Measurements from ENCODE around the gene NOSIP.

NOSIP gene

DNA sequence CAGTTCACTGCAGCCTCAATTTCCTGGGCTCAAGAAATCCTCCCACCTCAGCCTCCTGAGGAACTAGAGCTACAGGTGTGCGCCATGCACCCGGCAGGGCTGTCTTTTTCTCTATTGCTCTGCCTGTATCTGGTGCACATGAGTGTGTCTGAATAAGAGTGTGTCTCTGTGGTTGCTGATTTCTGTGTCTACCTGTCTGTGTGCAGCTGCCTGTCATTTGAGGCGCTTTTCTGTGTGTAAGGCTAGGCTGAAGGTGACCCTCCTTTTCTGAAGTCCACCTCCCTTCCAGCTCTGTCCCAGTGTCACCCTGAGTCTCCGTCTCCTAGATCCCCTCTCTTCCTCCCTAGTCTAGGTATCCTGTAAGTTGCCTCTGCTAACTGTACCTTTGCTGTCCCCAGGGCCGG, 9.1 kb upstream of the NOSIP start:
- TF ChIP-seq, protein P1, sequence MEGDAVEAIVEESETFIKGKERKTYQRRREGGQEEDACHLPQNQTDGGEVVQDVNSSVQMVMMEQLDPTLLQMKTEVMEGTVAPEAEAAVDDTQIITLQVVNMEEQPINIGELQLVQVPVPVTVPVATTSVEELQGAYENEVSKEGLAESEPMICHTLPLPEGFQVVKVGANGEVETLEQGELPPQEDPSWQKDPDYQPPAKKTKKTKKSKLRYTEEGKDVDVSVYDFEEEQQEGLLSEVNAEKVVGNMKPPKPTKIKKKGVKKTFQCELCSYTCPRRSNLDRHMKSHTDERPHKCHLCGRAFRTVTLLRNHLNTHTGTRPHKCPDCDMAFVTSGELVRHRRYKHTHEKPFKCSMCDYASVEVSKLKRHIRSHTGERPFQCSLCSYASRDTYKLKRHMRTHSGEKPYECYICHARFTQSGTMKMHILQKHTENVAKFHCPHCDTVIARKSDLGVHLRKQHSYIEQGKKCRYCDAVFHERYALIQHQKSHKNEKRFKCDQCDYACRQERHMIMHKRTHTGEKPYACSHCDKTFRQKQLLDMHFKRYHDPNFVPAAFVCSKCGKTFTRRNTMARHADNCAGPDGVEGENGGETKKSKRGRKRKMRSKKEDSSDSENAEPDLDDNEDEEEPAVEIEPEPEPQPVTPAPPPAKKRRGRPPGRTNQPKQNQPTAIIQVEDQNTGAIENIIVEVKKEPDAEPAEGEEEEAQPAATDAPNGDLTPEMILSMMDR (conservative IDR thresholded peaks at IDR 0.05): no peak
- TF ChIP-seq ZFX (IDR thresholded peaks at IDR 0.05): no peak
- peak overlapping the region; percentile 6; the same call in 1 of the 2 replicates for H3K27ac ChIP-seq

DNA sequence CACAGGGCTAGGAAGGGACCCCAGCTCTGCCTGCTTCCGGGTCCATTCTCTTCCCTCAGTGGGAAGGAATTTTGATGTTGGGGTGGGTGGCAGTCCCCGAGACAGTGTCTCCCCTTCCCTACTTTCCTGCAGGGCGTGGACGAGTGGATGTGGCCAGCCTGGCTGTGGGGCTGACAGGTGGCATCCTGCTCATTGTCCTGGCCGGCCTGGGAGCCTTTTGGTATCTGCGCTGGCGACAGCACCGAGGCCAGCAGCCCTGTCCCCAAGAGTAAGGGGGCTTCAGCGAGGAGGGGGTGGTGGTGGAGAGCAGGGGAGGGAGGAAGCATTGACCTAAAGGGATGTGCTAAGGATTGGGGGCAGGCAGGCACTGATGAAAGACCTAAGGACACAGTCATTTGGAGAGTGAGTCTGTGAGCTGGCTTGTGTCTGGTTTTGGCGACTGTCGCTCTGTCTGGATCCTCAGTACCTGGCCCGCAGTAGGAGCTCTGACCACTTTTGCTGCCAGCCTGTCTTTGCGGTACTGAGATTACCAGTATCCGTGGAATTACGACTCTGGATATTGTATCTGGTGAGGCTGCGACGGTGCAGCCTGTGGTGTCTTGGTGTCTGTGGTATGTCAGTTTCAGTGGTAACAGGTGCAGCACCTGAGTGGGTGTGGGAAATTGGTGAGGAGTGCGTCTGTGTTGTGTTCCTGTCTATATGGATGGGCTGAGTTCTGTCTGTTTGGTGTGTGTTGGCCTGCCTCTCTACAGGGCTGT, 8.2 kb upstream of the NOSIP start:
- TF ChIP-seq ZFX (IDR thresholded peaks at IDR 0.05): no peak
- TF ChIP-seq, protein P1 (conservative IDR thresholded peaks at IDR 0.05): no peak
- no peak overlapping the region for H3K27ac ChIP-seq

DNA sequence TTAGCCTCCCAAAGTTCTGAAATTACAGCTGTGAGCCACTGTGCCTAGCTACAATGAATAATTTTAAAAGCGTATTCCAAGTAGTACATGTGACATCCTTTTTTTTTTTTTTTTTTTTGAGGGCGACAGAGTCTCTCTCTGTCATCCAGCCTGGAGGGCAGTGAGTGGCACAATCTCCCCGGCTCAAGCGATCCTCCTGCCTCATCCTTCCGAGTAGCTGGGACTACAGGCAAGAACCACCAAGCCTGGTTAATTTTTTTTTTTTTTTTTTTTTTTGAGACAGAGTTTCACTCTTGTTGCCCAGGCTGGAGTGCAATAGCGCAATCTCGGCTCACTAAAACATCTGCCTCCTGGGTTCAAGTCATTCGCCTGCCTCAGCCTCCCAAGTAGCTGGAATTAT, 6.9 kb upstream of the NOSIP start:
- no peak overlapping the region for H3K27ac ChIP-seq
- TF ChIP-seq, protein P1 (conservative IDR thresholded peaks at IDR 0.05): no peak
- no peak for TF ChIP-seq ZFX (IDR thresholded peaks at IDR 0.05)

DNA sequence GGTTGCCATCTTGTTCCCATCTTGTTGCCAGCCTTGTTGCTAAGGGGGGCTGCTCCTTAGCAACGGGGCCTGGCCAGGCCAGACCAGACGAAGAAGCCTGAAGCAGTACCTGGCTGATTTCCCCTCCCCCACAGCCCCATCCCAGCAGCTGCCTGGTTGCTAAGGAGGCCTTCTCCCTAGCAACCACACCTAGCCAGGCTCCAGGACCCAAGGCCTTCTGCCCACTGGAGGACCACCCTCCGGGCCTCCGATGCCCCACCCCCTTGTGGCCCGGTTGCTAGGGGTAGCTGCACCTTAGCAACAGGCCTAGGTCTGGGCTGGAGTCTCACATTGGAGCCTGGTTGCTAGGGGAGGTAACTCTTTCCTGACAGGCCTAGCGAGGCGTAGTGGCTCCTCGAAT, 4.7 kb upstream of the NOSIP start:
- TF ChIP-seq, protein P1 (conservative IDR thresholded peaks at IDR 0.05): no peak
- no peak for TF ChIP-seq ZFX (IDR thresholded peaks at IDR 0.05)
- no peak overlapping the region for H3K27ac ChIP-seq

DNA sequence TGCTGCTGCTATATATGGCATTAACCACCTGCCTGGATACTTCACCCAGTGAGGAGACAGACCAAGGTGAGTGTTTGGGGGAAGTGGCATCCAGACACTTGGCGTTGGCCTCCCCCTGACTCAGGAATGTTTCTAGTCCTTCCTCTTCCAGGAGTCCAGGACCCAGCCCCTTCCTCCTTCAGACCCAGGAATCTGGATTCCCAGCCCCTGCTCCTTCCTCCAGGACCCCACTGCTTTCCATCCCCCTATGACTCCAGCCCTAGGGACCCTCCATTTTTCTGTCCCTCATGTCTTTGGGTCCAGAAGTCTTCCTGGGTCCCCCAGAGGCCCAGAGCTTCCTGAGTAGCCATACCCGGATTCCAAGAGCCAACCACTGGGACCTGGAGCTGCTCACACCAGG, 2.9 kb upstream of the NOSIP start:
- H3K27ac ChIP-seq: no peak overlapping the region
- TF ChIP-seq, protein P1 (conservative IDR thresholded peaks at IDR 0.05): no peak
- TF ChIP-seq ZFX (IDR thresholded peaks at IDR 0.05): no peak

DNA sequence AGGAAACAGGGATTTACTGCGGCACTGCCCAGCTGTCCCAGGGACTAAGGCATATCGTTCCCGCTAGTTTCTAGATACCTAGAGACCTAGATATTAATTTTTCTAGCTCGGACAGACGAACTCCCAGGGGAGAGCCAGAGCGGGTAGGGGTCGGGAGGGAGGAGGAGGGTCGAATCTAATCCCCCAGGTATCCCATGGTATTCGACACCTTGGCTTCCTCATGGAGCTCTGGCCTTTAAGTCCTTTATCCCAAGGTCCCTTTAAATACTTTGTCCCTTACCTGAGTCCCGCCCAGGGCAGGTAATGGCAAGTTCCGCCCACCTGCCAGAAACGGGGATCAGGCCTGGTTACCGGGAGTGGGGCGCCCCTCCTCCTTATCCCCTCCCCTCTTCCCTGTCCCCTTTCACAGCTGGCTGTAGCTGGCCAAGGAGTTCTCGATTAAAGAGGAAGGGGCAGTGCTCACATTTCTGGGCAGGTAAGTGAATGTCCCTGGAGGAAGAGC, 702 bp upstream of the NOSIP start, which contains the start of gene PRRG2:
TSS of gene PRRG2 (plus strand) at position 310 of the 502 bp plus-strand sequence. CDS start 1,904 bp downstream, outside the sequence.
- no peak for TF ChIP-seq ZFX (IDR thresholded peaks at IDR 0.05)
- TF ChIP-seq, protein P1 (conservative IDR thresholded peaks at IDR 0.05): no peak
- H3K27ac ChIP-seq: peak within 1 kb of the TSS; percentile 70

DNA sequence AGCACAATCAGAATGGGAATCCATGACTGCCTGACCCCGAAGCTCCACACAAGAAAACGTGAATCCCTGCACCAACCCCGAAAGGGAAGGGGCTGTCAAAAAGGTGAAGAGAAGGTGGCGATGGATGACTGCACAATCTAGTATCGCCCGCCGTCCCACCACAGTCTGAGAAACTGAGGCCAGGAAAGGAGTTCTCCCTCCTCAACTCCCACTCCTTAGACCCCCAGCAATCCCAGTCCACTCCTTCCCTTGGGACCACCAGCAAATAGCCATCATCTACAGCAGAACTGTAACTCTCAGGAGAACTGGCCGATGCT, 451 bp downstream of the NOSIP start:
- peak overlapping the region; percentile 70 for H3K27ac ChIP-seq
- TF ChIP-seq ZFX (IDR thresholded peaks at IDR 0.05): no peak
- TF ChIP-seq, protein P1 (conservative IDR thresholded peaks at IDR 0.05): no peak

All from C4-2B (cell line).